LNCaP clone FGC (cell line): Measurements from ENCODE around the gene NSUN7.

Experiments
- DNase-seq: peaks from one replicate; pipeline ENCODE4 v3.0.0-alpha.2; 2011; ENCODE audit warnings: low read depth
- H3K4me3 ChIP-seq: 2 replicates; pipeline ENCODE4 v1.5.1; 2011; ENCODE audit warnings: mild to moderate bottlenecking, low read depth, low read length, control low read depth
- TF ChIP-seq, protein P1 (sequence below): IDR thresholded peaks from 2 replicates; pipeline ENCODE4 v1.5.1; 2012; ENCODE audit warnings: mild to moderate bottlenecking; ENCODE audit not compliant: control insufficient read depth, insufficient read depth; ENCODE audit errors: extremely low read depth

NSUN7 gene

GRCh38 chr4:40843696-40844095 is 93.9 kb downstream of the NSUN7 start:
- TF ChIP-seq, protein P1, sequence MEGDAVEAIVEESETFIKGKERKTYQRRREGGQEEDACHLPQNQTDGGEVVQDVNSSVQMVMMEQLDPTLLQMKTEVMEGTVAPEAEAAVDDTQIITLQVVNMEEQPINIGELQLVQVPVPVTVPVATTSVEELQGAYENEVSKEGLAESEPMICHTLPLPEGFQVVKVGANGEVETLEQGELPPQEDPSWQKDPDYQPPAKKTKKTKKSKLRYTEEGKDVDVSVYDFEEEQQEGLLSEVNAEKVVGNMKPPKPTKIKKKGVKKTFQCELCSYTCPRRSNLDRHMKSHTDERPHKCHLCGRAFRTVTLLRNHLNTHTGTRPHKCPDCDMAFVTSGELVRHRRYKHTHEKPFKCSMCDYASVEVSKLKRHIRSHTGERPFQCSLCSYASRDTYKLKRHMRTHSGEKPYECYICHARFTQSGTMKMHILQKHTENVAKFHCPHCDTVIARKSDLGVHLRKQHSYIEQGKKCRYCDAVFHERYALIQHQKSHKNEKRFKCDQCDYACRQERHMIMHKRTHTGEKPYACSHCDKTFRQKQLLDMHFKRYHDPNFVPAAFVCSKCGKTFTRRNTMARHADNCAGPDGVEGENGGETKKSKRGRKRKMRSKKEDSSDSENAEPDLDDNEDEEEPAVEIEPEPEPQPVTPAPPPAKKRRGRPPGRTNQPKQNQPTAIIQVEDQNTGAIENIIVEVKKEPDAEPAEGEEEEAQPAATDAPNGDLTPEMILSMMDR: peak; percentile 21; the same call in 1 of the 2 replicates
- no peak overlapping the region for H3K4me3 ChIP-seq
- DNase-seq: no peak

DNA sequence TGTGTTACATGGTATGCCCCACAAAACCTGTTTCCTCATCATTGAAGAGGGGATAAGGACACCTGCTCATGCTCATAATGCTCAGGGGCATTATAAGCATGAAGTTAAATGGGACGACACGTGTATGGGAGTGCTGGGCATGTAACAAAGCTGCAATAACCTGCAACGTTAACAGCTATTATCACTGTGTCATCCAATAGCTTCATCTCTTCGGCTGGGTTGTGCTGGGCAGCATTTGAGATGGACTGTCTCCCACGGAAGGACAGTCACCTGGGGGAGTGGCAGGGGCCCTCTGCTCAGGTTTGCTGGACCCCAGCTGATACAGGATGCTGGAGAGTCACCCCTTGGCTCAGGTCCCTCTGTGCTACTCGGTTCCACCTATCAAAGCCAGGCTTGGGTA is 94.5 kb downstream of the NSUN7 start:
- H3K4me3 ChIP-seq: no peak overlapping the region
- DNase-seq: no peak

GRCh38 chr4:40845154-40845835 is 95.5 kb downstream of the NSUN7 start:
- DNase-seq: no peak
- TF ChIP-seq, protein P1: 0 out of 2 replicates have a peak, but pooled peaks have one; percentile 9
- no peak overlapping the region for H3K4me3 ChIP-seq

More for the DNA sequence above, 94.5 kb downstream of the NSUN7 start:
- TF ChIP-seq, protein P1: no peak

DNA sequence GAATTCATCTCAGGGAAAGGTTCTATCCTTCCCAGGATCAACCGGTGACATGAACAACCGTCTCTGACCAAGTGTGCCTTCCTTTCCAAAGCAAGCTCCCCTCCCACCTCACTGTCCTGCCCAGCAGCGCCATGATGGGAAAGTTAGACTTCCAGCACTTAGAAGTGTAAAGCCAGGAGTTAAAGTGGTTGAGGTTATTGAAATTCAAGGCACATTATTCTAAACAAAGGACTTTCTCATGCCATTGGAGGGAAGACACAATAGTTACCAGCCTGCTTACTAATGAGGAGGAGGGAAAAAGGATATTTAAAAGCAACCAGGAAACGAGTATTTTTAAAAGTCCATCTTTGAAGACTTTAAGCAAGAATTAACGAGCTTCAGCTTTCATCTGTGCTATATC is 96.8 kb downstream of the NSUN7 start:
- TF ChIP-seq, protein P1: no peak
- H3K4me3 ChIP-seq: no peak overlapping the region
- no peak for DNase-seq

DNA sequence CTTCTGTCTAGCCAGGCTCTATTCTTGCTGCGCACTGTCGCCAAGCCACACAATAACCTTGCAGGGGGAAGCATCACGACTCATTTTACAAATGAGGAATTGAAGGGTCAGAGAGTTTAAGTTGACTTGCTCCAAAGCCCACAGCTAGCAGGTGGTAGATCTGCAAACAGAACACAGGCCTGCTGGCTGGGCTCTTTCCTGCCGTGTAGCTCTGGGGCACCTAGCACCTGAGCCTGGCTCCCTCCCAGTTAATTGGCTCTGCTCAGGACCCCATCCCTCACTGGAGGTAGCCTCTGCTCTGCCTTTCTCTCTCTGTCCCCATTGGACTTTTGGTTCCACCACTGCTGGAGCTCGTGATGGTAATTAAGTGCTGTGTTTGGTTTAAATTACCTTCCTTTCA is 98.5 kb downstream of the NSUN7 start:
- H3K4me3 ChIP-seq: no peak overlapping the region
- DNase-seq: no peak
- TF ChIP-seq, protein P1: no peak

DNA sequence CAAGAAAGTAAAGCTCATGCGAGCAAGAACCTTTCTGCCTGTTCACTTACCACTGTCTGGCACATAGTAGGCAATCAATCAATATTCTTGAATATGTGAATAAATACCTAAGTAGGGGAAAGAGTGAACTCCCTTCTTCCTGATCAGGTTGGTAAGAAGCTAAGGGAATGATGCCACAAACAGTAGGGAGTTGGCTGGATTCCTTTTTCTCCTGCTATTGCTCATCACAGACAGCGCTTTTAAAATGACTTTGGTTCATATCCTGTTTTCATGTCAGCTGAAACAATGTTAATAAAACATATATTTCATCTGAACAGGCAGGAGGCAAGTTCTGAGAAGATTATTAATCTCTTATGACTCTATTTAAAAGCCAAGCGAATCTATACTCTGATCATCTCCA is 99.2 kb downstream of the NSUN7 start:
- no peak overlapping the region for H3K4me3 ChIP-seq
- no peak for DNase-seq
- TF ChIP-seq, protein P1: no peak

GRCh38 chr4:40850496-40850895 is 100.7 kb downstream of the NSUN7 start:
- TF ChIP-seq, protein P1: no peak
- no peak overlapping the region for H3K4me3 ChIP-seq
- DNase-seq: no peak
